ENCODE data around the gene LEMD2. TPM values are rescaled to one million over a fixed set of nuclear protein-coding genes. Genes with fewer than 3 reads are reported as not detected.
A peak's percentile ranks its signal among the peaks of the same experiment; 100 is the strongest.

LEMD2 gene
- total RNA-seq, 1 donor from 2014 or later: 78.0 TPM

GRCh38 chr6:33772082-33772830, 16.7 kb downstream of the LEMD2 start:
- Histone ChIP-seq H3K36me3 (ENCODE audit: control insufficient read depth, insufficient read depth, low read length) (peaks cover 4% of the 10 kb centered on the region), H3K4me3 (ENCODE audit: low read depth, low read length) (no peak overlapping the region), H3K27me3 (ENCODE audit: control insufficient read depth, insufficient read depth, low read length) (no peaks in the 10 kb centered on the region)
- TF ChIP-seq CTCF (IDR thresholded peaks at IDR 0.05; ENCODE audit: insufficient read depth, low read length, poor library complexity, severe bottlenecking): no peak
- no peak for DNase-seq (ENCODE audit: low read depth)

GRCh38 chr6:33771146-33772081, 17.5 kb downstream of the LEMD2 start:
- peak; percentile 64 for TF ChIP-seq CTCF (IDR thresholded peaks at IDR 0.05; ENCODE audit: insufficient read depth, low read length, poor library complexity, severe bottlenecking)
- Histone ChIP-seq H3K36me3 (ENCODE audit: control insufficient read depth, insufficient read depth, low read length) (peaks cover 3% of the 10 kb centered on the region), H3K4me3 (ENCODE audit: low read depth, low read length) (no peak overlapping the region), H3K27me3 (ENCODE audit: control insufficient read depth, insufficient read depth, low read length) (no peaks in the 10 kb centered on the region)
- peak; percentile 67 for DNase-seq (ENCODE audit: low read depth)

GRCh38 chr6:33770833-33771145, 18.1 kb downstream of the LEMD2 start:
- DNase-seq (ENCODE audit: low read depth): no peak
- H3K27me3 ChIP-seq (ENCODE audit: control insufficient read depth, insufficient read depth, low read length): no peaks in the 10 kb centered on the region
- H3K36me3 ChIP-seq (ENCODE audit: control insufficient read depth, insufficient read depth, low read length): peaks cover 3% of the 10 kb centered on the region
- no peak overlapping the region for H3K4me3 ChIP-seq (ENCODE audit: low read depth, low read length)
- no peak for TF ChIP-seq CTCF (IDR thresholded peaks at IDR 0.05; ENCODE audit: insufficient read depth, low read length, poor library complexity, severe bottlenecking)

GRCh38 chr6:33770124-33770832, 18.7 kb downstream of the LEMD2 start:
- Histone ChIP-seq H3K27me3 (ENCODE audit: control insufficient read depth, insufficient read depth, low read length) (no peaks in the 10 kb centered on the region), H3K36me3 (ENCODE audit: control insufficient read depth, insufficient read depth, low read length) (peaks cover 3% of the 10 kb centered on the region), H3K4me3 (ENCODE audit: low read depth, low read length) (no peak overlapping the region)
- no peak for TF ChIP-seq CTCF (IDR thresholded peaks at IDR 0.05; ENCODE audit: insufficient read depth, low read length, poor library complexity, severe bottlenecking)
- DNase-seq (ENCODE audit: low read depth): no peak

- peaks cover 1% of the 10 kb centered on the region for H3K36me3 ChIP-seq (ENCODE audit: control insufficient read depth, insufficient read depth, low read length)
- TF ChIP-seq CTCF (IDR thresholded peaks at IDR 0.05; ENCODE audit: insufficient read depth, low read length, poor library complexity, severe bottlenecking): no peak
- H3K27me3 ChIP-seq (ENCODE audit: control insufficient read depth, insufficient read depth, low read length): no peaks in the 10 kb centered on the region
- H3K4me3 ChIP-seq (ENCODE audit: low read depth, low read length): no peak overlapping the region
- no peak for DNase-seq (ENCODE audit: low read depth)
Observed at GRCh38 chr6:33769248-33769821, 19.6 kb downstream of the LEMD2 start.
